GM12878 (cell line): ENCODE results near the gene ZNF804A. TPM values are rescaled to one million over a fixed set of nuclear protein-coding genes. Genes with fewer than 3 reads are reported as not detected.
A peak's percentile ranks its signal among the peaks of the same experiment; 100 is the strongest.

Experiments
- ATAC-seq: fragments of 200-7000 bp; cut with Tn5 transposase; 3 replicates; pipeline ENCODE4 v1.9.1; 2020; ENCODE audit warnings: mild to moderate bottlenecking, moderate library complexity
- BruUV-seq: library from RNA; stranded (reverse); fragments of 400-500 nt; replicated peaks from 2 replicates; lab custom pipeline; 2021; lab: Mats Ljungman, UMichigan
- CTCF ChIA-PET: fragments of 300-600 bp; sonication (Branson Sonifier 250); formaldehyde crosslinking; extraction: SDS; loops from one replicate; lab custom pipeline; 2021; ENCODE audit warnings: inconsistent platforms; lab: Yijun Ruan, JAX
- POLR2A ChIA-PET: fragments of 350-600 bp; formaldehyde crosslinking; extraction: SDS; loops from one replicate; lab custom pipeline; 2021; ENCODE audit warnings: inconsistent platforms; lab: Charles Lee
- RAD21 ChIA-PET: fragments of 300-600 bp; sonication (Branson Sonifier 250); formaldehyde crosslinking; loops from one replicate; lab custom pipeline; 2023; ENCODE audit warnings: antibody characterized with exemption; ENCODE audit not compliant: unreplicated experiment; lab: Charles Lee
- SMC1A ChIA-PET: fragments of 300-600 bp; sonication (Branson Sonifier 250); formaldehyde crosslinking; loops from one replicate; lab custom pipeline; 2023; ENCODE audit not compliant: unreplicated experiment, uncharacterized antibody; lab: Charles Lee
- DNase-seq: peaks from one replicate; pipeline ENCODE4 v3.0.0-alpha.2; 2011; ENCODE audit warnings: low read depth, low spot score
- FAIRE-seq: peaks from 3 replicates; lab custom pipeline; 2011; peaks lifted over from hg19 to GRCh38; lab: Jason Lieb, UNC
- H2AFZ ChIP-seq: 2 replicates; pipeline ENCODE4 v1.6.0; 2011; ENCODE audit warnings: low read depth, low read length, control low read depth; ENCODE audit not compliant: control insufficient read depth
- H3K27ac ChIP-seq: 2 replicates; pipeline ENCODE4 v1.5.1; 2011; ENCODE audit warnings: control low read depth; ENCODE audit not compliant: control insufficient read depth, insufficient read depth
- H3K27me3 ChIP-seq, 2 experiments: replicated peaks in 1 of 2; 2 replicates each; pipeline versions ENCODE4 v1.6.0 to v1.6.1; 2011; ENCODE audit warnings: low read length in 1 of 2; ENCODE audit not compliant: control insufficient read depth in 2 of 2, insufficient read depth in 2 of 2
- H3K36me3 ChIP-seq, 2 experiments: 2 replicates each; pipeline ENCODE4 v1.5.1; 2011; ENCODE audit warnings: low read length in 1 of 2; ENCODE audit not compliant: control insufficient read depth in 2 of 2, insufficient read depth in 2 of 2
- H3K4me1 ChIP-seq: 2 replicates; pipeline ENCODE4 v1.6.1; 2011; ENCODE audit warnings: mild to moderate bottlenecking, low read length, moderate library complexity, mixed read lengths; ENCODE audit not compliant: control insufficient read depth, insufficient read depth
- H3K4me2 ChIP-seq: 2 replicates; pipeline ENCODE4 v1.6.0; 2011; ENCODE audit warnings: control low read depth; ENCODE audit not compliant: control insufficient read depth, insufficient read depth
- H3K4me3 ChIP-seq: fragments of 200-600 bp; sonication (generic); 2 replicates; pipeline ENCODE4 v1.5.1; 2016
- H3K79me2 ChIP-seq: 2 replicates; pipeline ENCODE4 v1.6.0; 2011; ENCODE audit warnings: low read length; ENCODE audit not compliant: control insufficient read depth, insufficient read depth
- H3K9ac ChIP-seq: 2 replicates; pipeline ENCODE4 v1.8.0; 2011; ENCODE audit warnings: low read length, control low read depth, mixed read lengths; ENCODE audit not compliant: control insufficient read depth, insufficient read depth
- H3K9me3 ChIP-seq: replicated peaks from 3 replicates; pipeline ENCODE4 v1.5.1; 2011; ENCODE audit warnings: mild to moderate bottlenecking, low read length; ENCODE audit not compliant: control insufficient read depth, insufficient read depth
- H4K20me1 ChIP-seq: 2 replicates; pipeline ENCODE4 v1.6.0; 2011; ENCODE audit not compliant: control insufficient read depth, insufficient read depth
- CEBPB ChIP-seq, 2 experiments: fragments of 150-350 bp in 1 of 2; IDR thresholded peaks; 2 replicates each; pipeline ENCODE4 v1.6.1; 2012 to 2014; ENCODE audit warnings: low read depth in 2 of 2, low read length in 2 of 2, borderline replicate concordance in 1 of 2, inconsistent platforms in 1 of 2
- CTCF ChIP-seq, 3 experiments: IDR thresholded peaks in 2 of 3; conservative IDR thresholded peaks in 1 of 3; 2 replicates each; pipeline ENCODE4 v1.5.1; 2011; ENCODE audit warnings: low read depth in 3 of 3, low read length in 3 of 3, mild to moderate bottlenecking in 3 of 3, control low read depth in 2 of 3, moderate library complexity in 2 of 3, inconsistent platforms in 1 of 3, mixed read lengths in 1 of 3; ENCODE audit not compliant: control insufficient read depth in 2 of 3, insufficient read depth in 1 of 3; ENCODE audit errors: extremely low read depth in 1 of 3
- E2F4 ChIP-seq: IDR thresholded peaks from 2 replicates; pipeline ENCODE4 v1.6.1; 2012; ENCODE audit warnings: low read depth, low read length, improper control_type of control experiment
- HDAC2 ChIP-seq: fragments of 200-600 bp; sonication (generic); IDR thresholded peaks from 2 replicates; pipeline ENCODE4 v1.6.1; 2017
- JUND ChIP-seq: IDR thresholded peaks from 2 replicates; pipeline ENCODE4 v1.6.1; 2012; ENCODE audit warnings: low read depth, mild to moderate bottlenecking, low read length, improper control_type of control experiment, moderate library complexity
- PRDM15 ChIP-seq: fragments of 450-650 bp; formaldehyde crosslinking; IDR thresholded peaks from 2 replicates; pipeline ENCODE4 v1.4.0; 2020; ENCODE audit warnings: mild to moderate bottlenecking, moderate library complexity
- SRF ChIP-seq, 2 experiments: IDR thresholded peaks; 2 replicates each; pipeline ENCODE4 v1.6.1; 2011; ENCODE audit warnings: low read depth in 2 of 2, low read length in 2 of 2, mild to moderate bottlenecking in 1 of 2, moderate library complexity in 1 of 2
- TAF1 ChIP-seq: IDR thresholded peaks from 2 replicates; pipeline ENCODE4 v1.6.1; 2011; ENCODE audit warnings: mild to moderate bottlenecking, low read depth, low read length, borderline replicate concordance
- ZNF207 ChIP-seq: fragments of 450-650 bp; IDR thresholded peaks from 2 replicates; pipeline ENCODE4 v1.6.1; 2014; ENCODE audit warnings: antibody characterized with exemption, mild to moderate bottlenecking, borderline replicate concordance
- ZNF274 ChIP-seq: IDR thresholded peaks from one replicate; pipeline ENCODE4 v1.8.0; 2011; ENCODE audit not compliant: insufficient read length, insufficient read depth
- WGBS: methylation state at CpG from one replicate; pipeline ENCODE4 v1.1.6; 2016; ENCODE audit warnings: low lambda C conversion rate; ENCODE audit not compliant: insufficient replicate concordance, insufficient coverage; ENCODE audit errors: missing lambda C conversion rate; 5-methylcytosine and 5-hydroxymethylcytosine counted together
- in situ Hi-C: fragments of 300-500 bp; cut with MboI; formaldehyde crosslinking; loops from 9 replicates; pipeline ENCODE4 v1.14.3; 2018; ENCODE audit warnings: mixed read lengths
- intact Hi-C: fragments of 100-400 bp; cut with micrococcal nuclease; formaldehyde crosslinking; loops from one replicate; pipeline ENCODE4 v1.14.2; 2022; ENCODE audit not compliant: unreplicated experiment
- polyA plus RNA-seq, 11 experiments: library from polyadenylated mRNA; depleted of rRNA in 4 of 11; unstranded in 6 of 11; stranded (reverse) in 5 of 11; fragments of >200 nt; fragmentation: Nextera tagmentation in 4 of 11; fragmentation: Illumina TruSeq in 1 of 11; extraction: Ambion mirVana in 4 of 11; extraction: Trizol in 1 of 11; gene quantifications; 1 replicate in 1 of 11; 2 replicates in 10 of 11; pipeline versions ENCODE4 v1.2.1 to v1.2.3, GENCODE V29; 2011 to 2016; ENCODE audit warnings: inconsistent platforms in 2 of 11, missing spikeins in 2 of 11, low read depth in 1 of 11
- total RNA-seq, 4 experiments: library from RNA; depleted of rRNA in 3 of 4; stranded (reverse); fragments of >200 nt in 3 of 4; fragmentation: Illumina TruSeq in 1 of 4; extraction: Trizol in 1 of 4; gene quantifications; 2 replicates each; pipeline versions ENCODE4 v1.2.1 to v1.2.3, GENCODE V29; 2013 to 2021
- TF ChIP-seq, protein P1 (sequence below): IDR thresholded peaks from 2 replicates; pipeline ENCODE4 v1.6.1; 2011; ENCODE audit warnings: low read depth, low read length, improper control_type of control experiment, borderline replicate concordance

Gene ZNF804A
- total and polyA plus RNA-seq, 10 of the 15 experiments (the other 5 are each of a cell fraction or from before 2014, with no cell fraction given): 0.19 to 2.3 (median 1.4) TPM

GRCh38 chr2:184680825-184681224 is 82.5 kb downstream of the ZNF804A start (continued):
- TF ChIP-seq CTCF (IDR thresholded peaks at IDR 0.05 in 2 of 3, conservative IDR thresholded peaks at IDR 0.05 in 1 of 3; ENCODE audit: control insufficient read depth in 2 of 3, extremely low read depth in 1 of 3, insufficient read depth in 1 of 3, low read depth in 3 of 3, low read length in 3 of 3) (no peak), E2F4 (no peak), SRF (IDR thresholded peaks at IDR 0.05; ENCODE audit: low read depth in 2 of 2, low read length in 2 of 2) (no peak)
- TF ChIP-seq, protein P1, sequence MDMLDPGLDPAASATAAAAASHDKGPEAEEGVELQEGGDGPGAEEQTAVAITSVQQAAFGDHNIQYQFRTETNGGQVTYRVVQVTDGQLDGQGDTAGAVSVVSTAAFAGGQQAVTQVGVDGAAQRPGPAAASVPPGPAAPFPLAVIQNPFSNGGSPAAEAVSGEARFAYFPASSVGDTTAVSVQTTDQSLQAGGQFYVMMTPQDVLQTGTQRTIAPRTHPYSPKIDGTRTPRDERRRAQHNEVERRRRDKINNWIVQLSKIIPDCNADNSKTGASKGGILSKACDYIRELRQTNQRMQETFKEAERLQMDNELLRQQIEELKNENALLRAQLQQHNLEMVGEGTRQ: no peak

GRCh38 chr2:184681642-184682321 is 83.5 kb downstream of the ZNF804A start:
- DNase-seq (no peak), ATAC-seq (peak; percentile 32; the same call in 1 of the 3 replicates), FAIRE-seq (no peak)
- CTCF ChIA-PET: interaction anchor here (1.3 kb wide), 1 partner anchor 1433 kb away, joined by 4 read pairs; no protein-coding TSS in a partner anchor
- no peaks in the 10 kb centered on the region for H3K9me3 ChIP-seq
- H3K4me2 ChIP-seq: no peak overlapping the region
- WGBS: 26% methylated on average over 10 of the region's 10 CpGs
- H3K9ac ChIP-seq: no peak overlapping the region
- SMC1A ChIA-PET: interaction anchor here (0.8 kb wide), 1 partner anchor 14 kb away, joined by 3 read pairs; no protein-coding TSS in a partner anchor
- H3K36me3 ChIP-seq: no peaks in the 10 kb centered on the region
- in situ Hi-C loops: no loop called here
- RAD21 ChIA-PET: no interaction called here
- no peaks in the 10 kb centered on the region for H3K79me2 ChIP-seq
- H2AFZ ChIP-seq: no peak overlapping the region
- no peaks in the 10 kb centered on the region for H3K4me1 ChIP-seq
- POLR2A ChIA-PET: no interaction called here
- BruUV-seq: no TSS peak
- no peaks in the 10 kb centered on the region for H3K27me3 ChIP-seq
- H4K20me1 ChIP-seq: no peaks in the 10 kb centered on the region
- no peak overlapping the region for H3K4me3 ChIP-seq
- intact Hi-C loops: no loop called here
- H3K27ac ChIP-seq: no peak overlapping the region
- TF ChIP-seq HDAC2 (no peak), PRDM15 (no peak), TAF1 (no peak), ZNF207 (no peak), ZNF274 (no peak), CEBPB (IDR thresholded peaks at IDR 0.05; ENCODE audit: borderline replicate concordance in 1 of 2, low read depth in 2 of 2, low read length in 2 of 2) (no peak), JUND (no peak)
- TF ChIP-seq, protein P1: no peak
